AG20443 (cell line): ENCODE results near the gene UVRAG.
"Not testable (repeated sequence)": the region's sequence is repeated elsewhere in the genome, so short reads cannot be mapped to it uniquely, and the experiment has no call there.

Source experiments
- DNase-seq: peaks from one replicate; pipeline ENCODE4 v3.0.0; 2012; ENCODE audit warnings: low spot score, mixed read lengths

UVRAG gene

DNA sequence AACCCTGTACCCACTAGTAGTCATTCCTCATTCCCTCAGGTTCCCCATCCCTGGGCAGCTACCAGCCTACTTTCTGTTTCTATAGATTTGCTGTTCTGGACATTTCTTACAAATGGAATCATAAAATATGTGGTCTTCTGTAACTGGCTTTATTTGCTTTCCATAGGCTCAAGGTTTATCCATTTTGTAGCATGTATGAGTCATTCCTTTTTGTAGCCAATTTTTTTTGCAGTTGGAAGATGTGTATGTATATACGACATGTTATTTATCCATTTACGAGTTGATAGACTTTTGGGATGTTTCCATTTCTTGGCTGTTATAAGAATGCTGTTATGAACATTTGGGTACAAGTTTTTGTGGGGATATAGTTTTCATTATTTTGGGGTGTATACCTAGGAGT is 260.7 kb downstream of the UVRAG start:
- DNase-seq = no peak

DNA sequence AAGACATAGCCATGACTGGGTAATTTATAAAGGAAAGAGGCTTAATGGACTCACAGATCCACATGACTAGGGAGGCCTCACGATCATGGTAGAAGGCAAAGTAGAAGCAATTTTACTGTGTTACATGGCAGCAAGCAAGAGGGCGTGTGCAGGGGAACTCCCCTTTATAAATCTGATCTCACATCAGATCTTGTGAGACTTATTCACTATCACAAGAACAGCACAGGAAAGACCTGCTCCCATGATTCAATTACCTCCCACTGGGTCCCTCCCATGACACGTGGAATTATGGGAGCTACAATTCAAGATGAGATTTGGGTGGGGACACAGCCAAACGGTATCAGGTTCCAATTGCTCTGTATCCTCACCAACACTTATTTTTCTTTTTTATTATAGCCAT is 261.2 kb downstream of the UVRAG start:
- not testable (repeated sequence) for DNase-seq

DNA sequence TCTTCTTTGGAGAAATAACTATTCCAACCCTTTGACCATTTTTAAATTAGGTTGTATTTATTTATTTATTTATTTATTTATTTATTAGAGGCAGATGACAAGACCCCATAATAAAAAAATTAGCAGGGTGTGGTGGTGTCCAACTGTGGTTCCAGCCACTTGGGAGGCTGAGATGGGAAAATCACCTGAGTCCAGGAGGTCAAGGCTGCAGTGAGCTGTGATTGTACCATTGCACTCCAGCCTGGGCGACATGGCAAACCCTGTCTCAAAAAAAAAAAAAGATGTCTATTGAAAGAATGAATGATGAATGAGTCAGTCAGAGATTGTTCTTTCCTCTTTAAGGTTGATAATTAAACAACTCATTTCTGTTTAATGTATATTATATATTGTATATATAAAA is 261.7 kb downstream of the UVRAG start:
- no peak for DNase-seq

DNA sequence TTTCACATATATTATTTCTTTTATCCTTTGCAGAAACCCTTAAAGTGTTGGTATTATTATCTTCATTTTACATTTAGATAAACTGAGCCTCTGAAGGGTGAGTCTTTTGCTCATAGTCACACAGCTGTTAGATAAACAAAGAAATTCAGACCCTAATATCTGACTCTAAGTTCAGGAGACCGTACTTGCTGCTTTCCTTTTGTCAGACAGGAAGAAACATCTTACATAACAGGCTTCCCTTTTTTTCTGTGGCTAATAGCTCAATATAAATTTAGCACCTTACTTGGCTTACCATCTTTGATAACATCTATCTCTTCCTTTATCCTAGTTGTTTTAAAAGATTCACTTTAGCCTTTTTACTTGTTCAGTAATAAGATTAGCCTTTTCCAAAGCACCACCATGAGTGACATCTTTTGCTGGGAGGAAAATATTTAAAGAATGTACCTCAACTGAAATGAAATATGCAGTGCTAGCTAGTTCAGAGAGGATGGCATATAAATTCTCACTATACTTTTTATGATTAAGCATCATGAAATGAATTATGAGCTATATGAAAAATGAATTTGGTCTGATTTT is 262.7 kb downstream of the UVRAG start:
- DNase-seq = no peak

DNA sequence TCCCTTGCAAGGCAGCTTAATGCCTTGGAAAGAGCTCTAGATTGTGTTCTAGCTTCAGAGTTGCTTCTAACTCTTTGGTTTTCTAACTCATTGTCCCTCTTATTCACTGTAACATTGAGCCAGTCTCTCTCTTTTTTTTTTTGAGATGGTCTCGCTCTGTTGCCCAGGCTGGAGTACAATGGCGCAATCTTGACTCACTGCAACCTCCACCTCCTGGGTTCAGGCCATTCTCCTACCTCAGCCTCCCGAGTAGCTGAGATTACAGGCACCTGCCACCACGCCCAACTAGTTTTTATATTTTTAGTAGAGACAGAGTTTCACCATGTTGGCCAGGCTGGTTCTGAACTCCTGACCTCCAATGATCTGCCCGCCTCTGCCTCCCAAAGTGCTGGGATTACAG is 266.1 kb downstream of the UVRAG start:
- not testable (repeated sequence) for DNase-seq

DNA sequence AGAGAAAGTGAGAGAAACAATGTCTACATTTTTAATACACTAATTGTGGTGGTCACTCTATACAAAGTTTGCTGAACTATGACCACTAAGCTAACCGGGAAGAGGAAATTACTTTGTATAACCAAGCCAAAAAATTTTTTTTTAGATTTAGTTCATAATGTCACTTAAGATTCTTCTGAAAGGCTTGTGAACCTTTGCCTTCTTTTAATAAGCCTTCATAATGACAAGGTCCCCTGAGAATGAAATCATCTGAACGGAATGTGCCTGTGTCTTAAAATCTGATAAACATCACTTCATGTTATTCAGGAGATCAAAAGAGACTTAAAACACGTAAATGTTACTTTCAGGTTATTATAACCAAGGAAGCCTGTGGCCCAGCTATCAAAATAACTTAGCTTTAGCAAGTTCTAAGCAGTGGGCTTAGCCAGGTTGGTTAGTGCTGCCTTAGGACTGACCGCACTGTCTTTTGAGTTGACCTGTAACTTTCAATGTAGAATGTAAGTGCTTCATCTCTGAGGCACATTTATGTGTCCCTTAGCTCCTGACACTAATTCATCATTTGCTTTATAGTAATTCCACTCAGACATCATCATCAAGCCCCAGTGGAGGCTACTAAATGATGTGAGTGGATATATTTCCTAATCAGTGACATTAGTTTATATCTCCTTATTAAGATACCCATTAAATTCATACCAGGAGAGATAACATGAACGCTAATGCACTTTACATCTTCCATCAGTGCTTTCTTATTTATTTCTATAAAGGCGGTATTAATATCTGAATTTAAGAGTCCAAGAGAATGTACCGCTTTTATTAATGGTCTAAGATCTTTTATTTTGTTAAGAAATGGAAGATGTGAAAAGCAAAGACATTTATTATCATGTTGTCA is 268.8 kb downstream of the UVRAG start:
- DNase-seq = no peak

DNA sequence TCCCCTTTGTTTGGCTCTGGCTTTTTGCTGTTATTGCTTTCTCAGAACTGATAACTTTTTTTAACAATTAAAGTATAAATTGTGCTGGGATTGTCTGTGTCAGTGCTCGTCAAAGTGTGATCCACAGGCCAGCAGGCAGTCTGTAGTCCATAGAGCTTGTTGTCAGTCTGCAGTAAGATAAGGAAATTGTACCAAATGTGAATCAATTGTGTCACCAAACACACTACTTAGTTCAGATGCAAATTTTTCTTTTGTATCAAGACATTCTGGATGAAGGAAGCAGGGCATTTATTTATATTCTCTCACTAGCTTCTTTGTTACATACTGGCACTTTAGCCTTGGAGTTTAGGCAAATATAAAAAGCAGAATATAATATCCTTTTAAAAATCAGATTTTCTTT is 270.3 kb downstream of the UVRAG start:
- DNase-seq = no peak

DNA sequence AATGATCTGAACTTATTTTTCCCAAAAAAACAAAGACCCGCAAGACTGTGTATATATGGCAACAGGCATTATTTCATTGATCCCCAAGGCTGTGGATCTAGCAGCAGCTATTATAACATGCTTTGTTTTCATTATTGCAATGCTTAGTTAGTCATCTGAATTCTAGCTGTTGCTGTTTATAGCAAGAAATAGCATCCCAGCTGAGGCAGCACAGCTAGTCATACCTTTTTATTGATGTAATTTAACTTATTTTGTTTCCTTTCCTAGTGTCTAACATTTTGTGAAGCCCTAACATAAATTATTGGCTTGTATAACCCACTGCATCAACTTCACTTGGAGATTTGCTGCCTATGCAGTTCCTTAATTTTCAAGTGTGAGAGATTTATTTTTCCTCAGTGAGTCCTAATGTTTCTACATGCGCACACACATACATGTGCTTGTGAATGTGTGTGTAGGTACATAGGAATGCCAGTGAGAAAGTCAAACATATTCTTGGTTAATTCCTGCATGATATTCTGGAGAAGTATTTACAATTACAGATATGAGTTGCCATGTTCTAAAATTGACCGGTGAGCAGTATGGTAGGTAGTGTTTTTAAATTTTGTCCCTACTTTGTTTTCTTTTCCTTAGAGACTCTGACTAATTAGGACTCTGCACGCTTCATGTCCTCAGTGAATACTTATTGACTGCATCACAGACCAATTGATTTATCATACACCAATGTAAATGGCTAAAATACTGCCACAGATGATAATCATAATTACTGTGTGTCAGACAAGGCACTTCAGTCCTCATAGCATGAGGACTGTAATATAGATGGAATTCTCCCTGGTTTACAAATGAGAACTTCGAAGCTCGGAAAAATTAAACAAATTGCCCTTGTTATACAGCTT is 272.0 kb downstream of the UVRAG start:
- DNase-seq = peak; percentile 59

DNA sequence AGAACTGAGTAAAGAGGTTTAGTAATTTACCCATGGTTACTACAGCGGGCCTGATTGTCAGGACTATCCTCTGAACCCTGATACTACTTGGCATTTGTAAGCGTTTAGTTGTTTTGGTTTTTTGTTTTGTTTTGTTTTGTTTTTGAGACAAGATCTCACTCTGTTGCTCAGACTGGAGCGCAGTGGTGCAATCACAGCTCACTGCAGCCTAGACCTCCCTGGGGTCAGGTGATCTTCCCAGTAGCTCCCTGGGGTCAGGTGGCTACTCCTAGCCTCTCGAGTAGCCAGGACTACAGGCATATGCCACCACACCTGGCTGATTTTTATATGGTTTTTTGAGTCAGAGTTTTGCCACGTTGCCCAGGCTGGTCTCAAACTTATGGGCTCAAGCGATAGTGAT is 272.7 kb downstream of the UVRAG start:
- no peak for DNase-seq

DNA sequence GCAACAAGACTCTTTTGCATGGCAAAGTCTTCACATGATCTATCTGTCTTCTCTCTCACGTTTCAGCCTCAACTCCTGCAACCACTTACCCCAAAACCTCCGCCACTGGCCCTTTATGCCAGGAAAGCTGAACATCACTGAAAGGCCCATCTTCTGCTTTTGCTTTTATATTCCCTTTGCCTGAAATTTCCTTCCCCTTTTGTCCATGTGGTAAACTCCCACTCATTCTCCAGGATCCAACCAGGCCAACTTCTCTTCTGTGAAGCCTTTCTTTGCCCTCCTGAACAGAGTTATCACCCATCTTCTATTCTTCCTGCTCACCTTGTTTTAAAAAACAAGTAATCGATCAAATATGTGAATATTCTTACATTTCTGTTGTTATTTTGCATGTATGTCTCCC is 273.5 kb downstream of the UVRAG start:
- DNase-seq = no peak

DNA sequence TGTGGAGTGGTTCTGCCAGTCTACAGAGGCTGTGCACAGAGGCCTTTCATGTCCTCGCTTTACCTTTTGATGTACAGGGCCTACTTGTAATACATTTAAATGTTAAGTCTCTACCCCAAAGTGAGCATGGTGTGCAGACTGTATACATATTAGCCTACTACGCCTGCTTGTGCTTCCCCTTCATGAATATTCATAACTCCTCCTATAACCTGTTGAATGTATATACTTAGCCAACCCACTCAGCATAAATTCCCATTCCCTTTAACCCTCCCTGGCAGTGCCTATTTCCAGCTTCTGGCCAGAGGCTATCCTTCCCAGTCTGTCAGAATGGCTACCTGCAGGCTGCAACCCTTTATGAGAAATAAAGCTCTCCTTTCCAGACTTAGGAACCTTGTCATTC is 275.2 kb downstream of the UVRAG start:
- no peak for DNase-seq

DNA sequence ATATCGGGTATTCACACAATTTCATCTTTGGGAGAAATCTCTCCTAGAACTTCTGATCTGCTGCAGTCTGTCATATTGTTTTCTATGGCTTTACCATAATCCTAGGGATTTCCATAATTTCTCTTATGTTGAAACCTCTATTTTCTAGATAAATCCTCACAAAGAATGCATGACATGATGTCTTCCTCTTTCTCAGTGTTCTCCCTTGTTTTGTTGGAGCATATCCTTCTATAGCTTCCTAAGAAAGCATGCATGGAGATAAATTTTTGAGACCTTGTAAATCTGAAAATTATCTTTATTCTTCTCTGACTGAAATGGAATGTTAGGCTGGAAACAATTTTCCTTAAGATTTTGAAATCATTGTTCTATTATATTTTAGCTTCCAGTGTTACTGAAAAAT is 275.8 kb downstream of the UVRAG start:
- no peak for DNase-seq

DNA sequence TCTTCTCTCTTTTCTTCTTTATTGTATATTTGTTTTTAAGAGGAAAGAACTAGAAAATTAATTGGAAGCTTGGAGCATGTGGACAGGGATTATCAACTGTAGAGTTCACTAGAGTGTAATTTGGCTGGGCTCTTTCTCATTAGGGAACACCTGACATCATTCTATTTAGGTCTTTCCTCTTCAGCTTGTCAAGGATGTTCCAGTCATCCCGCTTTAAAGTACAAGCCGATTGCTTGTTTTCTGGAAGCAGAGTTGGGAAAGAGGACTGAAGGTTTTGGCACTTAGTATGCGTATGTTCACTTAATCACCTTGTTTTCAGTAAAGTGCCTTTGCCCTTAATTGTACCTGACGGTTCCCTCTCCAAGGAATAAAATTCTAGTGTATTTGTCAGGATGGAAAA is 279.7 kb downstream of the UVRAG start:
- no peak for DNase-seq

DNA sequence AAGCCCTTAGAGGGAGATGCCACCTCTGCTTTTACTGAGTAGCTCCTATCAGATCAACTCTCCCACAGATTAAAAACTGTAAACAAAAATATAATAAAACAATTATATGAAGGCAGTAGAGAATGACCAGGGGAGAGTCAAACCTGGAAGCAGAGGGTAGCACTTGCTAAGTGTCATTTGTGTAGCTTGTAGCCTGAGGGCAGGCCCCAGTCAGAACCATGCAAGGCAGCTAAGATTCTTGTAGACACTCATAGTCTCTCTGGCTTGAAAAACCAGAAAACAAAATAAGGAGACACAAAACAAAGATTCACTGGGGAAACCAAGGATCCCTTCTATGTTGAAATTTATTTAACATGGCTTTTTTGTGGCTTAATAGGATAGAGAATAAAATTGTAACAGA is 280.9 kb downstream of the UVRAG start:
- no peak for DNase-seq

DNA sequence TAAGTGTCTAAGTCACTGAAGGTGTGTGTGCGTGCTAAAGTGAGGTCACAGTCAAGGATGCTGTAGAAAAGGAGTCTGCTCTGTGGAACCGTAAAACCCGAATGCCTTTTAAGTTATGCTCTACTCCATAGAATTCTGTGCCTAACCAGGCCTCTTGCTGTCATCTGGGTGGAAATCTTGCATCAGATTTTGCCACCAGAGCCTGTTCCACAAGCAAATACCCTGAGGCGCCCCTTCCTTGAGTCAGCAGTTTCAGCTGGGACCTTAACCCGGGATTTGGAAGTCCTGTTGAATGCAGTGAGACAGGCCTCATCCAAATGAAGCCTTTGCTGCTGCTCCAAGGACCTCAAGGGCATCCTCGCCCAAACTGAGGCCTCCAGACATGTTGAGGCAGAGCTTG is 281.5 kb downstream of the UVRAG start:
- no peak for DNase-seq

DNA sequence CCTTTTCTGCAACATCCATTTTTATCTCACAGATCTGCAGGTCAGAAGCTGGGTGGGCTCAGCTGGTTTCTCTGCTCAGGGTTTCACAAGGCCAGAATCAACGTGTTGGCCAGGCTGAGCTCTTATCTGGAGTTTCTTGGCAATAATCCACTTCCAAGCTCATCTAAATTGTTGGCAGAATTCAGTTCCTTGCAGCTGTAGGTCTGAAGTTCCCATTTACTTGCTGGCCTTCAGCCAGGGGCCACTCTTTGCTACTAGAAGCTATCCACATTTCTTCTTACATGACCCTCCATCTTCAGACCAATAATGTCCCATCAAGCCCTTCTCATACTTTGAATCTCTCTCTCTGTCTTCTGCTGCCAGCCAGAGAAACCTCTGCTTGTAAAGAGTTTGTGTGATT is 287.8 kb downstream of the UVRAG start:
- no peak for DNase-seq

DNA sequence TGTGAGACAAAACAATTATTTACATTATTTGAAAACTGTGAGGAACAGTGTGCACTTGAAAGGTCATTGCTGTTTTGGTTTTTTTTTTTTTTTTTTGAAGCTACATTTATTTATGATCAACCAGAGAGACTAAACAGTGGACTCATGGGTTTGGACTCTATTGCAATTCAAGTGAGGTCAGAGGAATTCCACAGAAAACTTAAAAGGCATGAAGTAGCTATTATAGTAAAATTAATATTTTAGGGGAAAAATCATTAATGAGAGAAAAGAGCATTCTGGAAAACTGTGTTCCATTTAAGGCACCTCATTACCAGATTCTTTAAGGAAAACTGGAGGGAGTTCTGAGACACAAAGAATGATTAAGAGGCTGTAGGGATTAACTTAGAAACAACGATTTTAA is 288.4 kb downstream of the UVRAG start:
- no peak for DNase-seq

DNA sequence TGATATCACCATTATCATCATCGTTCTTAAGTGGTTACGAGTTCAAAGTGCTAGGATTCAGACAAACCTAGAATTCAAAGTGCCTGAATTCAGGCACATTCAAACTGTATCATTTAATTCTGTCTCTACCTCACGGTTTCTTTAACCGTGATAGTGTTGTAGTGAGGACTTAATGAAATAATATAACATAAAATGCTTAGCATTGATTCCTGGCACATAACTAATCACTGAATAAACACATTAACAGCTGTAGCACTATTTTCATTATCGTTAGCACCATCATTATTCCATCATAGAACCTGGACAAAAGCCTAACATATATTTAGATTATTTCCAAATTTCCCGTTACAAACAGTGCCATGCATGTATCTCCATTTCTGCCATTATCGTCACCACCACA is 289.3 kb downstream of the UVRAG start:
- DNase-seq = no peak

DNA sequence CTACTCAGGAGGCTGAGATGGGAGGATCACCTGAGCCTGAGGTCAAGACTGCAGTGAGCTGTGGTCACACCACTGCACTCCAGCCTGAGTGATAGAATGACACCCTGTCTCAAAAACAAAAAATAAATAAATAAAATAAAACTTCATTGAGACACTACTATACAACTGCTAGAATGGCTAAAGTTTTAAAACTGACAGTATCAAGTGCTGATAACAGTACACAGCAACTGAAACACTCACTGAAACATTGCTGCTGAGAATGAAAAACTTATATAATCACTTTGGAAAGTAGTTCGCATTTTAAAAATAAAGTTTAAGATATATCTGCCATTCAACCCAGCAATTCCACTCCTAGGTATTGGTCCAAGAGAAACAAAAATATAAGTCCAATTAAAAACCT is 290.6 kb downstream of the UVRAG start:
- DNase-seq = no peak

DNA sequence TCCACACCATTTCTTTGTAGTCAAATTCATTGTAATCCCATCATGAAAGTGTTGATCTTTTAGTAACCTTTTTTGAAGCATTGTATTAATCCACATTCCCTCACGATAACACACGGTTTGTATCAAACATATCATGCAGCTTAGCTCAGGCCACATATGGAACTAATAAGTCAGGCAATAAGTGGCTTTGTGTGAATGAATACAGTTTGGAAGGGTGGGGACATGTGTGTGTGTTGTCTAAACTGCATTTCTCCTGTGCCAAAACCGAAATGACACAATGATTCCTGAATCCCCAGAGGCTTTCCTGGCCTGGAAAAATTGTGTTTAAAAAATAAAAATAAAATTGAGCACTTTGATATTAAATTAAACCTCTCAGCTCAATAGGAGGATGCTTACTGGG is 293.0 kb downstream of the UVRAG start:
- peak; percentile 39 for DNase-seq

DNA sequence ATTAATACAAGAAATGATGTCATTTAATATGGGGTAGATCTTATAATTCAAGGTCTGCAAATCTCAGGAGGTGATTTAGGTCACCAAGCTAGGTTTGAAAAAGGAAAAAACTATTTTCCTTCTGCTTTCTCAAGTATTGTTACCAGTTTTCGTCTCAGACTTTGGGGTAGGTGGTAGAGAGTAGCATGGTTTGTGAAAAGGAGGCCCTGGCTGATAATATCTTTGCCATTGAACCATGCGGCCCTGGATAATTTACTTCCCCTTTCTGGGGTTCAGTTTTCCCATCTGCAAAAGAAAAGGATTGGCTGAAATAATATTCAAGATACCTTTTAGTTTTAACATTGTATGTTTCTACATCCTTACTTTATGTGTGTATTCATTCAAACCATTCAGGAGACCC is 299.2 kb downstream of the UVRAG start:
- DNase-seq = no peak

DNA sequence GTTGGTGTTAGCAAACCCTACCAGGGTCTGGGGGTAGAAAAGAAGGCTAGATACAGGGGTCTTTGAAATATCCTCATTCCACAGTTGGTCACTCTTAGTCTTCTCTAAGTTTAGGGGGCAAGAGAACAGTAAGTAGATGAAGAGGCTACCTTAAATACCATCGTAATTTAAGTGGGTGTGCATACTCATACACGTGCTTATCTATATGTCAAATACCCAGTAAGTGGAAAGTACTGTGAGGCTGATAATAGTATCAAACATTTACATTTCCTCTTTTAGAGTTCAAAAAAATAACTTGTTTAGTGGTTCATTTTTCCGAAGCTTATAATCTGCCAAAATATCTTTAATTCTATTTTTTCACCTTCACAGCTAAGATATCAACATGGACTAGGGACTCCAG is 300.5 kb downstream of the UVRAG start:
- DNase-seq = no peak

DNA sequence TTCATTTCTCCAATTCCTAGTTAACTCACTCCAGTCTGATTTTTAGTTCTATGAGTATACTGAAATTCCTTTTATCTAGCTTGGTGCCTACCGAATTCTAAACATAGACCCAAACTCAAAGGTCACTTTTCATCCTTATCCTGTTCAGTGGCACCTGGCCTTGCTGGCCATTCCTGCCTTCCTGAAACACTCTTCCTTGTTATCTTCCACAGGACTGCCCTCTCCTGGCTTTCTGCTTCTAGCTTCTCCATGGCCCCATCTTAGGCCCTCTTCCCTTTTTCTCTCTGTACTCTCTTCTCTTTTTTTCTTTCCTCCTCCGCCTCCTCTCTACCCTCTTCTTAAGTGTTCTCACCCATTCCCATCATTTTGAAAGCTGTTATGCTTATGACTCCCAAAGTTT is 304.0 kb downstream of the UVRAG start:
- DNase-seq = no peak
